Measurements from ENCODE around the gene ANKFN1. TPM values are rescaled to one million over a fixed set of nuclear protein-coding genes. Genes with fewer than 3 reads are reported as not detected.

Gene ANKFN1
- total RNA-seq, 2 donors from 2014 or later = 0.52 to 0.58 TPM

GRCh38 chr17:56478836-56479447 lies 325.7 kb downstream of the ANKFN1 start:
- H3K27me3 ChIP-seq = no peaks in the 10 kb centered on the region
- no peak overlapping the region for H3K27ac ChIP-seq
- H3K9ac ChIP-seq (ENCODE audit: low read depth in 2 of 2, low read length in 2 of 2) = no peak overlapping the region
- intact Hi-C loops (cut with DNase I) = no loop called here
- peak; percentile 21 for TF ChIP-seq CTCF (IDR thresholded peaks at IDR 0.05)
- peak; percentile 20 for DNase-seq
- no peak overlapping the region for H3K4me3 ChIP-seq
- no peaks in the 10 kb centered on the region for H3K4me1 ChIP-seq
- no peaks in the 10 kb centered on the region for H3K36me3 ChIP-seq
- H3K9me3 ChIP-seq = no peaks in the 10 kb centered on the region

- no peak for DNase-seq
Observed at GRCh38 chr17:56480501-56480900, 327.2 kb downstream of the ANKFN1 start.

GRCh38 chr17:56481659-56482058 lies 328.4 kb downstream of the ANKFN1 start:
- no peak for TF ChIP-seq CTCF (IDR thresholded peaks at IDR 0.05)
- intact Hi-C loops (cut with DNase I) = no loop called here
- DNase-seq = no peak

More at GRCh38 chr17:56480501-56480900, 327.2 kb downstream of the ANKFN1 start:
- intact Hi-C loops (cut with DNase I) = no loop called here
- Histone ChIP-seq H3K9me3 (no peaks in the 10 kb centered on the region), H3K27ac (no peak overlapping the region), H3K9ac (ENCODE audit: low read depth in 2 of 2, low read length in 2 of 2) (no peak overlapping the region), H3K36me3 (no peaks in the 10 kb centered on the region), H3K27me3 (no peaks in the 10 kb centered on the region), H3K4me3 (no peak overlapping the region), H3K4me1 (no peaks in the 10 kb centered on the region)
- TF ChIP-seq CTCF (IDR thresholded peaks at IDR 0.05) = no peak

GRCh38 chr17:56482229-56482628 lies 329.0 kb downstream of the ANKFN1 start:
- intact Hi-C loops (cut with DNase I) = no loop called here
- Histone ChIP-seq H3K4me1 (no peaks in the 10 kb centered on the region), H3K4me3 (no peak overlapping the region), H3K9ac (ENCODE audit: low read depth in 2 of 2, low read length in 2 of 2) (no peak overlapping the region), H3K27ac (no peak overlapping the region), H3K36me3 (no peaks in the 10 kb centered on the region), H3K9me3 (no peaks in the 10 kb centered on the region), H3K27me3 (no peaks in the 10 kb centered on the region)
- no peak for DNase-seq
- no peak for TF ChIP-seq CTCF (IDR thresholded peaks at IDR 0.05)

More at GRCh38 chr17:56481659-56482058, 328.4 kb downstream of the ANKFN1 start:
- Histone ChIP-seq H3K27ac (no peak overlapping the region), H3K9me3 (no peaks in the 10 kb centered on the region), H3K9ac (ENCODE audit: low read depth in 2 of 2, low read length in 2 of 2) (no peak overlapping the region), H3K27me3 (no peaks in the 10 kb centered on the region), H3K4me1 (no peaks in the 10 kb centered on the region), H3K36me3 (no peaks in the 10 kb centered on the region), H3K4me3 (no peak overlapping the region)

GRCh38 chr17:56486732-56487131 lies 333.5 kb downstream of the ANKFN1 start:
- H3K9ac ChIP-seq (ENCODE audit: low read depth in 2 of 2, low read length in 2 of 2) = no peak overlapping the region
- H3K36me3 ChIP-seq = no peaks in the 10 kb centered on the region
- DNase-seq = no peak
- intact Hi-C loops (cut with DNase I) = no loop called here
- H3K9me3 ChIP-seq = no peaks in the 10 kb centered on the region
- no peaks in the 10 kb centered on the region for H3K4me1 ChIP-seq
- no peak overlapping the region for H3K4me3 ChIP-seq
- no peak for TF ChIP-seq CTCF (IDR thresholded peaks at IDR 0.05)
- no peaks in the 10 kb centered on the region for H3K27me3 ChIP-seq
- no peak overlapping the region for H3K27ac ChIP-seq
